Calu3 (cell line): ENCODE results near the gene OPCML. TPM values are rescaled to one million over a fixed set of nuclear protein-coding genes. Genes with fewer than 3 reads are reported as not detected.

Source experiments
- BruUV-seq: library from RNA; stranded (reverse); fragments of 400-500 nt; replicated peaks from 2 replicates; lab custom pipeline; 2021; lab: Mats Ljungman, UMichigan
- CTCF ChIA-PET: fragments of 300-600 bp; sonication (Branson Sonifier 250); formaldehyde crosslinking; loops from one replicate; lab custom pipeline; 2022; ENCODE audit warnings: antibody characterized with exemption; lab: Charles Lee
- DNase-seq: peaks from one replicate; pipeline ENCODE4 v3.0.0; 2022
- H3K27ac Mint-ChIP-seq: one replicate; pipeline ENCODE4 v1.8.0; 2022; ENCODE audit warnings: mixed read lengths; ENCODE audit not compliant: unreplicated experiment
- H3K27me3 Mint-ChIP-seq: one replicate; pipeline ENCODE4 v1.8.0; 2022; ENCODE audit warnings: mixed read lengths; ENCODE audit not compliant: unreplicated experiment
- H3K36me3 Mint-ChIP-seq: one replicate; pipeline ENCODE4 v1.8.0; 2022; ENCODE audit warnings: mild to moderate bottlenecking, moderate library complexity, mixed read lengths; ENCODE audit not compliant: insufficient read depth, unreplicated experiment
- H3K4me1 Mint-ChIP-seq: one replicate; pipeline ENCODE4 v1.8.0; 2022; ENCODE audit warnings: mild to moderate bottlenecking, low read depth, mixed read lengths; ENCODE audit not compliant: unreplicated experiment
- H3K4me3 Mint-ChIP-seq: one replicate; pipeline ENCODE4 v1.8.0; 2022; ENCODE audit warnings: mild to moderate bottlenecking, low read depth, moderate library complexity, mixed read lengths; ENCODE audit not compliant: unreplicated experiment
- H3K9me3 Mint-ChIP-seq: one replicate; pipeline ENCODE4 v1.8.0; 2022; ENCODE audit warnings: low read depth, mixed read lengths; ENCODE audit not compliant: unreplicated experiment
- intact Hi-C: fragments of 100-400 bp; cut with micrococcal nuclease; formaldehyde crosslinking; loops from one replicate; pipeline ENCODE4 v1.10.0; 2022; ENCODE audit not compliant: unreplicated experiment
- total RNA-seq: library from RNA; stranded (reverse); gene quantifications from 2 replicates; pipeline ENCODE4 v1.2.3, GENCODE V29; 2022
- TF ChIP-seq, protein P1 (sequence below): fragments of 200-600 bp; IDR thresholded peaks from one replicate; pipeline ENCODE4 v1.8.0; 2022; ENCODE audit warnings: antibody characterized with exemption; ENCODE audit not compliant: unreplicated experiment

OPCML gene
- total RNA-seq, 1 experiment from 2014 or later: not detected

DNA sequence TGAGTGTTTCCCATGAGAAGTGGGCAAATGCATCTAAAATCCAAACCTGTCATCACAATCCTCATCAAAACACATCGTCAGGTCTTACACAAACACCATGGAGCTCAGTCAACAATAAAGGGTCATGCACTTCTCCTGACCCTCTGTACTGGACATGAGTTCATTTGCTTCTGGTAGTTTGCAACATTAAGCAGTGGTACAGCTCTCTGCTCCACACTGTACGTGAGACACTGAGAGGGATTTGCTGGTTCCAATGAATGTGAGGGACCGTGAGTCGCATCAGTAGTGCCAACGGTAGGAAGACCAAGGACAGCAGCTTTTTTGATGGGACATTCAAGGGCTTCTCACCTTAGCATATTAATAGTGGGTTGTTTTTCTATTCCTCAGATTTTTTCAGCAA is 752.3 kb downstream of the OPCML start:
- H3K4me3 Mint-ChIP-seq: no peak overlapping the region
- TF ChIP-seq, protein P1, sequence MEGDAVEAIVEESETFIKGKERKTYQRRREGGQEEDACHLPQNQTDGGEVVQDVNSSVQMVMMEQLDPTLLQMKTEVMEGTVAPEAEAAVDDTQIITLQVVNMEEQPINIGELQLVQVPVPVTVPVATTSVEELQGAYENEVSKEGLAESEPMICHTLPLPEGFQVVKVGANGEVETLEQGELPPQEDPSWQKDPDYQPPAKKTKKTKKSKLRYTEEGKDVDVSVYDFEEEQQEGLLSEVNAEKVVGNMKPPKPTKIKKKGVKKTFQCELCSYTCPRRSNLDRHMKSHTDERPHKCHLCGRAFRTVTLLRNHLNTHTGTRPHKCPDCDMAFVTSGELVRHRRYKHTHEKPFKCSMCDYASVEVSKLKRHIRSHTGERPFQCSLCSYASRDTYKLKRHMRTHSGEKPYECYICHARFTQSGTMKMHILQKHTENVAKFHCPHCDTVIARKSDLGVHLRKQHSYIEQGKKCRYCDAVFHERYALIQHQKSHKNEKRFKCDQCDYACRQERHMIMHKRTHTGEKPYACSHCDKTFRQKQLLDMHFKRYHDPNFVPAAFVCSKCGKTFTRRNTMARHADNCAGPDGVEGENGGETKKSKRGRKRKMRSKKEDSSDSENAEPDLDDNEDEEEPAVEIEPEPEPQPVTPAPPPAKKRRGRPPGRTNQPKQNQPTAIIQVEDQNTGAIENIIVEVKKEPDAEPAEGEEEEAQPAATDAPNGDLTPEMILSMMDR: no peak
- no peaks in the 10 kb centered on the region for H3K4me1 Mint-ChIP-seq
- H3K27me3 Mint-ChIP-seq: no peaks in the 10 kb centered on the region
- no peak for DNase-seq
- intact Hi-C loops: no loop called here
- peaks cover 8% of the 10 kb centered on the region for H3K9me3 Mint-ChIP-seq
- no peak overlapping the region for H3K27ac Mint-ChIP-seq
- no TSS peak for BruUV-seq
- no peaks in the 10 kb centered on the region for H3K36me3 Mint-ChIP-seq
- CTCF ChIA-PET: no interaction called here

DNA sequence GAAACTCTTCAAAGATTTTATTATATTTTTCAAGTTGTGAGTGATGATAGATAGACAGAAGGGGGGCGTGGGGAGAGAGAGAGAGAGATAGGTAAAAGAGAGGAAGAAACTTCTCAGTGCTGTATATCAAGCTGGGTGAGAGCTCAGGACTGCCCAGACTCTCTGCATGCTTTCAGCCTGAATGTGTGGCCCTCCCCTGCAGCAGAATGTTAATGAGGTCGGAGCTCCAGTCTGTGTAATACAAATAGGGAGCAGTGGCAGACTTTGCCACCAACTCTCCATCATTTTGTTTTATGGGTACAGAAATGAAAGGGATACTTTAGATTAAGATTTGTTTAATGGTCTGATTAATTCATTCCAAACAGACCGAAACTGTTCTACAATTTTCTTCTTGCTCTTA is 752.8 kb downstream of the OPCML start:
- Mint-ChIP-seq H3K36me3 (no peaks in the 10 kb centered on the region), H3K27ac (no peak overlapping the region), H3K27me3 (no peaks in the 10 kb centered on the region), H3K4me3 (no peak overlapping the region), H3K4me1 (no peaks in the 10 kb centered on the region), H3K9me3 (peaks cover 10% of the 10 kb centered on the region)
- intact Hi-C loops: no loop called here
- no TSS peak for BruUV-seq
- CTCF ChIA-PET: no interaction called here
- DNase-seq: no peak
- TF ChIP-seq, protein P1: no peak

DNA sequence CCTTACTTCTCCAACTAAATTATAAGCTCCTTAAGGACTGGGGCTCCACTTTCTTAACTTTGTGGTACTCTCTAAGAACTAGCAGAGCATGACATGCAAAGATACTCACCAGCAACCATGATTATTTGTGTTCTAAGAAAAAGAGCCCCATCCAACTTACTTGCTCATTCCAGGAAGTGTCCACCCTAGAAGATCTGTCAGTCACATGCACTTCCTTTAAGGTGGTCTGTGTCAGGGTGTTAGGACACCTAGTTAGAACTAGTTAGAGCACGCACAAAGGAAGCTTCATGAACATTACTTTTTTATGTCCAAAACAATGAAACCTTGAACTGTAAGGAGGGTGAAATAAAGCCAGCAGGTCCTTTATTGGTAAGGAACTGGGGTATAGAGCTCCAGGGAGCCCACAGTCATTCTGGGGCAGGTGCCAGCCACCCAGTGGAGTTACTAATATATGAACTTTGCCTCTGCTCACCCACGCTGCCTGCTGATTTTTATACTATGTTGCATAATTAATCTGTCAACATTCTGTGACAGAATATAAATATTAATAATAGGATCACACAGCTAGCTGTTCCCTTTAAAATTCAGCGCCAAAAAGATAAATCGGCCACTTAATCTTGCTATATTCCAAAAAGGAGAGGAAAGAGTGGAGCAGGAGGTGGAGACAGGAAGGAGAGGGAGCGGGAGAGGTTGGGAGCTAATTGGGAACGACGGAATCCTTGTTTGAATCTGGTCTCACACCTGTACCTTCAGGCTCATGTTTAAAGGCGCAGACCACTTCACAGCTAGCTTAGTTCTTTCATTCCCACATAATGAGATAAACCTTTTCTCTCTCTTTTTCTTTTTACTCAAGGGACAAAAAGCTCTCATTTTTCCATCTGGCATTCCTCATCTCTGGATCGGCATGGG is 755.0 kb downstream of the OPCML start:
- no peak overlapping the region for H3K4me3 Mint-ChIP-seq
- BruUV-seq: no TSS peak
- DNase-seq: no peak
- CTCF ChIA-PET: no interaction called here
- no peaks in the 10 kb centered on the region for H3K36me3 Mint-ChIP-seq
- no peaks in the 10 kb centered on the region for H3K27me3 Mint-ChIP-seq
- peaks cover 13% of the 10 kb centered on the region for H3K9me3 Mint-ChIP-seq
- intact Hi-C loops: no loop called here
- no peak overlapping the region for H3K27ac Mint-ChIP-seq
- TF ChIP-seq, protein P1: no peak
- H3K4me1 Mint-ChIP-seq: no peaks in the 10 kb centered on the region

DNA sequence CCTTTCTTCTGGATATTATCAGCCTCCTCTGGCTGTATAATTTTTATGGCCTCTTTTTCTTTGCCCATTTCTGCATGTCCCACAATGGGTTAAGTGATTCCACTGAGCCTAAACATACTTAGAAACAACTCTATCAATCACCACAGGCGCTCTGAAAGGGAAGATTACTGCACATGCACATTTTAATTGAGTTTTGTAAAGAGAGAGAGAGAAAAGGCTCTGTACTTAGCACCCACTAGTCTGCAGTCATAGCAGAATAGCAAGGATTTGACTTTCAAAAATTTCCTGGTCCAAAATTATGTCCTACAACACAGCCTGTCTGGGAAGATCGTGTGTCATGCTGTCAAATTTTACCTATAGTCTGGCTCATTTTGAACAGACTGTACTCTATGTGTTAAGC is 758.5 kb downstream of the OPCML start:
- BruUV-seq: no TSS peak
- H3K9me3 Mint-ChIP-seq: peaks cover 14% of the 10 kb centered on the region
- intact Hi-C loops: no loop called here
- no peak for DNase-seq
- no peaks in the 10 kb centered on the region for H3K36me3 Mint-ChIP-seq
- no peak overlapping the region for H3K27ac Mint-ChIP-seq
- H3K4me1 Mint-ChIP-seq: no peaks in the 10 kb centered on the region
- H3K4me3 Mint-ChIP-seq: no peak overlapping the region
- TF ChIP-seq, protein P1: no peak
- CTCF ChIA-PET: no interaction called here
- no peaks in the 10 kb centered on the region for H3K27me3 Mint-ChIP-seq
